GM19328 (cell line): ENCODE data around the gene FAM78A.

Experiments
- ATAC-seq: cut with Tn5 transposase; IDR thresholded peaks from one replicate; pipeline ENCODE4 v1.9.1; 2021; ENCODE audit warnings: mild to moderate bottlenecking, moderate library complexity; ENCODE audit not compliant: unreplicated experiment

Gene FAM78A

GRCh38 chr9:131276094-131276888, at the start of gene FAM78A:
Gene FAM78A, minus strand, starts transcription at chr9:131276510. Its CDS starts 331 bp downstream, at chr9:131276179.
- ATAC-seq = no peak

GRCh38 chr9:131324736-131325679, 48.7 kb upstream of the FAM78A start:
- ATAC-seq = no peak

GRCh38 chr9:131323629-131324028, 47.3 kb upstream of the FAM78A start:
- no peak for ATAC-seq

GRCh38 chr9:131320031-131320685, 43.8 kb upstream of the FAM78A start:
- no peak for ATAC-seq

GRCh38 chr9:131319486-131319885, 43.2 kb upstream of the FAM78A start:
- no peak for ATAC-seq

GRCh38 chr9:131318231-131319085, 42.1 kb upstream of the FAM78A start:
- no peak for ATAC-seq

GRCh38 chr9:131312822-131313770, 36.8 kb upstream of the FAM78A start:
- no peak for ATAC-seq

GRCh38 chr9:131312246-131312645, 35.9 kb upstream of the FAM78A start:
- no peak for ATAC-seq

GRCh38 chr9:131310833-131311554, 34.7 kb upstream of the FAM78A start:
- no peak for ATAC-seq

GRCh38 chr9:131309530-131310276, 33.4 kb upstream of the FAM78A start:
- ATAC-seq = no peak

GRCh38 chr9:131308906-131309529, 32.7 kb upstream of the FAM78A start:
- no peak for ATAC-seq

- ATAC-seq = no peak
Measured at GRCh38 chr9:131308452-131308851, 32.1 kb upstream of the FAM78A start.

- no peak for ATAC-seq
Measured at GRCh38 chr9:131307974-131308373, 31.7 kb upstream of the FAM78A start.

GRCh38 chr9:131306397-131307004, 30.2 kb upstream of the FAM78A start:
- no peak for ATAC-seq

- no peak for ATAC-seq
Measured at GRCh38 chr9:131304676-131305355, 28.5 kb upstream of the FAM78A start.
